ENCODE results near the gene ATP9A. TPM values are rescaled to one million over a fixed set of nuclear protein-coding genes. Genes with fewer than 3 reads are reported as not detected.
A peak's percentile ranks its signal among the peaks of the same experiment; 100 is the strongest.

Gene ATP9A
- total RNA-seq, 1 experiment from 2014 or later, result 7.3 TPM

- no peaks in the 10 kb centered on the region for H3K9me3 Mint-ChIP-seq (ENCODE audit: unreplicated experiment)
- CTCF ChIA-PET, result interaction anchor here (0.9 to 1.7 kb wide), 6 partner anchors 9 to 257 kb away, joined by 3 to 12 read pairs (median 3); no protein-coding TSS in a partner anchor
Observed at GRCh38 chr20:51583073-51583472, 185.1 kb downstream of the ATP9A start.

GRCh38 chr20:51581571-51581970, 186.6 kb downstream of the ATP9A start:
- H3K27ac Mint-ChIP-seq (ENCODE audit: low read depth, unreplicated experiment), result no peak overlapping the region
- ChIA-PET CTCF (interaction anchor here (0.6 to 1.6 kb wide), 7 partner anchors 14 to 255 kb away, joined by 3 to 5 read pairs (median 4); no protein-coding TSS in a partner anchor), POLR2A (interaction anchor here (1.1 kb wide), 1 partner anchor 8 kb away, joined by 3 read pairs; no protein-coding TSS in a partner anchor)
- H3K27me3 Mint-ChIP-seq (ENCODE audit: insufficient read depth, unreplicated experiment), result peaks cover 16% of the 10 kb centered on the region
- no peak for TF ChIP-seq CTCF (IDR thresholded peaks at IDR 0.05; ENCODE audit: unreplicated experiment)
- peaks cover 7% of the 10 kb centered on the region for H3K36me3 Mint-ChIP-seq (ENCODE audit: insufficient read depth, unreplicated experiment)
- intact Hi-C loops (cut with micrococcal nuclease), result no loop called here
- no peaks in the 10 kb centered on the region for H3K4me1 Mint-ChIP-seq (ENCODE audit: insufficient read depth, unreplicated experiment)
- H3K4me3 Mint-ChIP-seq (ENCODE audit: unreplicated experiment), result no peak overlapping the region
- no peaks in the 10 kb centered on the region for H3K9me3 Mint-ChIP-seq (ENCODE audit: unreplicated experiment)
- BruUV-seq (replicated peaks), result no TSS peak
- DNase-seq (ENCODE audit: unreplicated experiment), result no peak

More at GRCh38 chr20:51583073-51583472, 185.1 kb downstream of the ATP9A start:
- no peak for DNase-seq (ENCODE audit: unreplicated experiment)
- Mint-ChIP-seq H3K27ac (ENCODE audit: low read depth, unreplicated experiment) (no peak overlapping the region), H3K4me3 (ENCODE audit: unreplicated experiment) (no peak overlapping the region), H3K36me3 (ENCODE audit: insufficient read depth, unreplicated experiment) (peaks cover 13% of the 10 kb centered on the region), H3K27me3 (ENCODE audit: insufficient read depth, unreplicated experiment) (peaks cover 16% of the 10 kb centered on the region), H3K4me1 (ENCODE audit: insufficient read depth, unreplicated experiment) (no peaks in the 10 kb centered on the region)
- POLR2A ChIA-PET, result no interaction called here
- no TSS peak for BruUV-seq (replicated peaks)
- TF ChIP-seq CTCF (IDR thresholded peaks at IDR 0.05; ENCODE audit: unreplicated experiment), result no peak
- intact Hi-C loops (cut with micrococcal nuclease), result no loop called here

- DNase-seq (ENCODE audit: unreplicated experiment), result peak; percentile 22
- ChIA-PET CTCF (interaction anchor here (0.7 to 3.7 kb wide), 3 partner anchors 8 to 273 kb away, joined by 3 to 13 read pairs (median 5); no protein-coding TSS in a partner anchor), POLR2A (interaction anchor here (0.6 to 0.9 kb wide), 2 partner anchors 10 to 25 kb away, joined by 3 read pairs; no protein-coding TSS in a partner anchor)
- Mint-ChIP-seq H3K9me3 (ENCODE audit: unreplicated experiment) (no peaks in the 10 kb centered on the region), H3K4me3 (ENCODE audit: unreplicated experiment) (no peak overlapping the region), H3K27me3 (ENCODE audit: insufficient read depth, unreplicated experiment) (peaks cover 16% of the 10 kb centered on the region), H3K4me1 (ENCODE audit: insufficient read depth, unreplicated experiment) (peaks cover 2% of the 10 kb centered on the region), H3K36me3 (ENCODE audit: insufficient read depth, unreplicated experiment) (peaks cover 7% of the 10 kb centered on the region), H3K27ac (ENCODE audit: low read depth, unreplicated experiment) (no peak overlapping the region)
- intact Hi-C loops (cut with micrococcal nuclease), result no loop called here
- BruUV-seq (replicated peaks), result no TSS peak
- TF ChIP-seq CTCF (IDR thresholded peaks at IDR 0.05; ENCODE audit: unreplicated experiment), result no peak
Observed at GRCh38 chr20:51579137-51579536, 189.1 kb downstream of the ATP9A start.

GRCh38 chr20:51578145-51578459, 190.1 kb downstream of the ATP9A start:
- Mint-ChIP-seq H3K27me3 (ENCODE audit: insufficient read depth, unreplicated experiment) (peaks cover 16% of the 10 kb centered on the region), H3K4me1 (ENCODE audit: insufficient read depth, unreplicated experiment) (peaks cover 10% of the 10 kb centered on the region), H3K4me3 (ENCODE audit: unreplicated experiment) (no peak overlapping the region), H3K36me3 (ENCODE audit: insufficient read depth, unreplicated experiment) (peaks cover 7% of the 10 kb centered on the region), H3K27ac (ENCODE audit: low read depth, unreplicated experiment) (no peak overlapping the region), H3K9me3 (ENCODE audit: unreplicated experiment) (no peaks in the 10 kb centered on the region)
- no peak for TF ChIP-seq CTCF (IDR thresholded peaks at IDR 0.05; ENCODE audit: unreplicated experiment)
- intact Hi-C loops (cut with micrococcal nuclease), result no loop called here
- BruUV-seq (replicated peaks), result no TSS peak
- ChIA-PET CTCF (interaction anchor here (3.7 kb wide), 1 partner anchor 192 kb away, joined by 13 read pairs; no protein-coding TSS in a partner anchor), POLR2A (no interaction called here)
- no peak for DNase-seq (ENCODE audit: unreplicated experiment)

Data from MCF 10A (cell line).